GM18505 (cell line): ENCODE data around the gene AOC3.
"Not testable (repeated sequence)": the region's sequence is repeated elsewhere in the genome, so short reads cannot be mapped to it uniquely, and the experiment has no call there.

Experiments
- ATAC-seq: cut with Tn5 transposase; IDR thresholded peaks from one replicate; pipeline ENCODE4 v1.9.1; 2021; ENCODE audit not compliant: unreplicated experiment
- POLR2A ChIP-seq: IDR thresholded peaks from 4 replicates; pipeline ENCODE4 v1.6.1; 2011; ENCODE audit warnings: borderline replicate concordance; ENCODE audit not compliant: insufficient read depth, insufficient read length; ENCODE audit errors: extremely low read depth

The AOC3 gene

DNA sequence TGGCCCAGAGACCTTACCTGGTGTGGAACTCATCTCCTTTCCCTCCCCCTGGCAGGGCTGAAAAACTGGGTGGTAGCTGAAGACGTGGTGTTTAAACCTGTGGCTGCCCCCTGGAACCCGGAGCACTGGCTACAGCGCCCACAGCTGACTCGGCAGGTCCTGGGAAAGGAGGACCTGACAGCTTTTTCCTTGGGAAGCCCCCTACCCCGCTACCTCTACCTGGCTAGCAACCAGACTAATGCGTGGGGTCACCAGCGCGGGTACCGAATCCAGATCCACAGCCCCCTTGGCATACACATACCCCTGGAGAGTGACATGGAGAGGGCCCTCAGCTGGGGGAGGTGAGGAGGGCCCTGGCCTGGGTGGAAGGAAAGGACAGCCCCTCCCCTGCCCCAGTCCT lies 2.0 kb upstream of the AOC3 start:
- ATAC-seq: no peak
- TF ChIP-seq POLR2A: no peak

DNA sequence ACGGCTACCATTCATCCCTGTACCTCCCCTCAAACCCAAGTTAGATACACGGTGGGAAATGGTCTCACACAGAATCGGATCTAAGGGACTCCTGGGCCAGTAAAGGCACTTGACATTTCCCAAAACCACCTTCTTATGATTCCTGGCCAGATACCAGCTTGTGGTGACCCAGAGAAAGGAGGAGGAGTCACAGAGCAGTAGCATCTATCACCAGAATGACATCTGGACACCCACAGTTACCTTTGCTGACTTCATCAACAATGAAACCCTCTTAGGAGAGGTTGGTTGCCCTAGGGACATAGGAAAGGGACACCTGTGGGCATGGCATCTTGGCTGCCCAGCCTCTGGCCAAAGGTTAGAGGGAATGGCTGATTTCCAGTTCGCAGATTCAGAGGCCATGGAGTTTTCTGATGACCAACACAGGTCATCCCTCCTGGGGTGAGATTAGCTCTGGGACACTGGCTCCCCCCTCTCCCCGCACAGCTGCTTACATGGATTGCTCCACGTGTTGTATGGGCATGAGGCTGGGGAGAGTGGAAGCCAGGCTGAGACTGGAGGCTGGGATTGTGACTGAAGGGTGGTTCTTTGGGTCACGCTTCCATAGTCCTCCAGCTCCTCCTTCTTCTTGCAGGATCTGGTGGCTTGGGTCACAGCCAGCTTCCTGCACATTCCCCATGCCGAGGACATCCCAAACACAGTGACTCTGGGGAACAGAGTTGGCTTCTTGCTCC lies 1.4 kb upstream of the AOC3 start:
- no peak for TF ChIP-seq POLR2A
- ATAC-seq: no peak

DNA sequence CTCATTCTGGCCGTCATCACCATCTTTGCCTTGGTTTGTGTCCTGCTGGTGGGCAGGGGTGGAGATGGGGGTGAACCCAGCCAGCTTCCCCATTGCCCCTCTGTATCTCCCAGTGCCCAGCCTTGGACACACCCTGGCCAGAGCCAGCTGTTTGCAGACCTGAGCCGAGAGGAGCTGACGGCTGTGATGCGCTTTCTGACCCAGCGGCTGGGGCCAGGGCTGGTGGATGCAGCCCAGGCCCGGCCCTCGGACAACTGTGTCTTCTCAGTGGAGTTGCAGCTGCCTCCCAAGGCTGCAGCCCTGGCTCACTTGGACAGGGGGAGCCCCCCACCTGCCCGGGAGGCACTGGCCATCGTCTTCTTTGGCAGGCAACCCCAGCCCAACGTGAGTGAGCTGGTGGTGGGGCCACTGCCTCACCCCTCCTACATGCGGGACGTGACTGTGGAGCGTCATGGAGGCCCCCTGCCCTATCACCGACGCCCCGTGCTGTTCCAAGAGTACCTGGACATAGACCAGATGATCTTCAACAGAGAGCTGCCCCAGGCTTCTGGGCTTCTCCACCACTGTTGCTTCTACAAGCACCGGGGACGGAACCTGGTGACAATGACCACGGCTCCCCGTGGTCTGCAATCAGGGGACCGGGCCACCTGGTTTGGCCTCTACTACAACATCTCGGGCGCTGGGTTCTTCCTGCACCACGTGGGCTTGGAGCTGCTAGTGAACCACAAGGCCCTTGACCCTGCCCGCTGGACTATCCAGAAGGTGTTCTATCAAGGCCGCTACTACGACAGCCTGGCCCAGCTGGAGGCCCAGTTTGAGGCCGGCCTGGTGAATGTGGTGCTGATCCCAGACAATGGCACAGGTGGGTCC lies 607 bp downstream of the AOC3 start:
- ATAC-seq: not testable (repeated sequence)

DNA sequence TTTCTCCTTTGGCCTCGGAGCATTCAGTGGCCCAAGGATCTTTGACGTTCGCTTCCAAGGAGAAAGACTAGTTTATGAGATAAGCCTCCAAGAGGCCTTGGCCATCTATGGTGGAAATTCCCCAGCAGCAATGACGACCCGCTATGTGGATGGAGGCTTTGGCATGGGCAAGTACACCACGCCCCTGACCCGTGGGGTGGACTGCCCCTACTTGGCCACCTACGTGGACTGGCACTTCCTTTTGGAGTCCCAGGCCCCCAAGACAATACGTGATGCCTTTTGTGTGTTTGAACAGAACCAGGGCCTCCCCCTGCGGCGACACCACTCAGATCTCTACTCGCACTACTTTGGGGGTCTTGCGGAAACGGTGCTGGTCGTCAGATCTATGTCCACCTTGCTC lies 1.4 kb downstream of the AOC3 start:
- ATAC-seq: no peak

DNA sequence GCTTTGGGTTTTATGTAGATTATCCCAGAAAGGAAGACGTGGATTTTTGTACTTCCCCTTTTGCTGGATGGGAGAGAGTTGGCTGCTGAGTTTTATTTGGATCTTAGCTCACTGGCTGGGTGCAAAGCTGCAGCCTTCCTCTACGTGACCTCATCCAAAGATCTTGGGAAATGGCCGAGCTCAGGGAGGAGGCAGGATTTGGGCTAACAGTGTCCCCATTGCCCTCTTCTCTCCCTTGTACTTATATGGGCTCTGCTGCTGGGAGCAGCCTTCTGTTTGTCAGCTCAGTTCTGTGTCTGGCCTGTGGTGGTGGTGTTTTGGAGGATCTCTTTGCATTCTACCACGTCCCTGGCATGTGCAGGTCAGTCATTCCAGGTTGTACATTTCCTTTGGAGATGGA lies 2.0 kb downstream of the AOC3 start:
- no peak for TF ChIP-seq POLR2A

More for the DNA sequence above, 1.4 kb downstream of the AOC3 start:
- no peak for TF ChIP-seq POLR2A

DNA sequence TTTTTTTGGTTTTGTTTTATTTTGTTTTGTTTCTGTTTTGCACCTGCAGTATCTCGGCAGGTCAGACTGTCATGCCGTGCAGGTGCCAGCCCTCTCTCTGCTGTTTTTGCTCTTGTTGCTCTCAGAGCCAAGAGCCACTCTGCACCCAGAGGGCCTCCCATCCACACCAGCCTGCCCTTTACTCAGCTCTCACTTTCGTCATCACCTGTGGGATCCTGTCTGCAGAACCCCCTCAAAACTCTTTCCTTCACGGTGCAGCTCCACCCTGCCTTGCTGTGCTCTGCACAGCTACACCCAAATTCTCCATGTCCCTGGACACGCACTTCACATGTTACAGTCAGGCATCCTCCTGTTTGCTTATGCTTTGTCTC lies 2.6 kb downstream of the AOC3 start:
- TF ChIP-seq POLR2A: no peak
- no peak for ATAC-seq

More for the DNA sequence above, 2.0 kb downstream of the AOC3 start:
- ATAC-seq: no peak

DNA sequence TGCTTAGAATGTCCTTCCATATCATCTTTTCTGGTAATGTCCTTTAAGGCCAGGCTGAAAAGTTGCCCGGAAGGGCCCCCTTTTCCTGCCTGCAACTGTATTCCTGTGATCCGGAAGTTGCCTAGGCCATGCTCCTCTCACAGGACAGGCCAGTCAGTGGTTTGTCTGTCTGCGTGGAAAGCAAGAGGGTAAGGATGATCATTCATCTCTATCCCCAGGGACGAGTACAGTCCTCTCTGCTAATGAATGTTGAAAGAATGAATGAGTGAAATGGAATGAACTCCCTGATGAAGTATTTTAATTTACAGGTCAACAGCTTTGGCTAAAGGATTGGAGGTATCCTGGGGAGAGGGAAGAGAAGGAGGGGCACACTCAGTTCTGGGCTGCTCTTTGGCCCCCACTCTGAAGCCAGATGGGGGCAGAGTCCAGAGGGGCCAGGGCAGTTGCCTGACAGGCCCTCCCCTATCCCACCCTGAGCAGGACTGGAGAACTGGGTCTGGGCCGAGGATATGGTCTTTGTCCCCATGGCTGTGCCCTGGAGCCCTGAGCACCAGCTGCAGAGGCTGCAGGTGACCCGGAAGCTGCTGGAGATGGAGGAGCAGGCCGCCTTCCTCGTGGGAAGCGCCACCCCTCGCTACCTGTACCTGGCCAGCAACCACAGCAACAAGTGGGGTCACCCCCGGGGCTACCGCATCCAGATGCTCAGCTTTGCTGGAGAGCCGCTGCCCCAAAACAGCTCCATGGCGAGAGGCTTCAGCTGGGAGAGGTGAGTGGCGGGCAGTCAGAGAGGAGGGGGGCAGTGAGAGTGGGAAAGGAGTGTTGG lies 3.2 kb downstream of the AOC3 start:
- TF ChIP-seq POLR2A: no peak
- no peak for ATAC-seq

DNA sequence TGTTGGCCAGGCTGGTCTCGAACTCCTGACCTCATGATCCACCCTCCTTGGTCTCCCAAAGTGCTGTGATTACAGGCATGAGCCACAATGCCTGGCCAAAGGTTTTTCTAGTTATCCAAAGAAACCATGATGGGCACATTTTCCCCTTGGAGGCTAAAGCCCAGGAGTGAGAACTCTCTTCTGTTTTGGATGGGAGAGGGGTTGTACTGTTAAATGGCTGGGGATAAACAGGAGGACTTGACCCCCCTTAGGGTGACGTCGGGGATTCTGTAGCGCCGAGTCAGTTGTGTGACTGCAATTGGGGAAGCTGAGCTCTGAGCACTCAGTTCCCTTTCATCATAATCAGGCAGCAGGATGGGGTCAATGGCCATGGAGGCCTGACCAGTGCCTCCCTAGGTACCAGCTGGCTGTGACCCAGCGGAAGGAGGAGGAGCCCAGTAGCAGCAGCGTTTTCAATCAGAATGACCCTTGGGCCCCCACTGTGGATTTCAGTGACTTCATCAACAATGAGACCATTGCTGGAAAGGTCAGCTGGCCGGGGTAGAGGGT lies 4.1 kb downstream of the AOC3 start:
- no peak for TF ChIP-seq POLR2A

DNA sequence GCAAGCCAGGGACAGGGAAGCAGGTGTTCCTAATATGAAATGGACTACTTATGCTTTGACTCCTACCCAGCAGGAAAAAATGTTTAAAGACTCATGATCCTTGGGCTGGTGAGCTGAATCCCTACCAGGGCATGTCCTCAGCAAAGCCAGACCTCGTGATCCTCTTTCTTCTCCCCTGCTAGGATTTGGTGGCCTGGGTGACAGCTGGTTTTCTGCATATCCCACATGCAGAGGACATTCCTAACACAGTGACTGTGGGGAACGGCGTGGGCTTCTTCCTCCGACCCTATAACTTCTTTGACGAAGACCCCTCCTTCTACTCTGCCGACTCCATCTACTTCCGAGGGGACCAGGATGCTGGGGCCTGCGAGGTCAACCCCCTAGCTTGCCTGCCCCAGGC lies 5.1 kb downstream of the AOC3 start:
- not testable (repeated sequence) for ATAC-seq

More for the DNA sequence above, 4.1 kb downstream of the AOC3 start:
- ATAC-seq: no peak

DNA sequence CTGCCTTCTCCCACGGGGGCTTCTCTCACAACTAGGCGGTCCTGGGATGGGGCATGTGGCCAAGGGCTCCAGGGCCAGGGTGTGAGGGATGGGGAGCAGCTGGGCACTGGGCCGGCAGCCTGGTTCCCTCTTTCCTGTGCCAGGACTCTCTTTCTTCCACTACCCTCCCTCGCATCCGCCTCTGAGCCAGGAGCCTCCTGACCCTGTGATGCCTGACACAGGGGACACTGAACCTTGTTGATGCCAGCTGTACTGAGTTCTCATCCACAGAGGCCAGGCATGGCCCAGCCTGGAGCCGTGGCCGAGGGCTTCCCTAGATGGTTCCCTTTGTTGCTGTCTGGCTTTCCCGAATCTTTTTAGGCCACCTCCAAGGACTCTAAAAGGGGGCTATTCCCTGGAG lies 5.5 kb downstream of the AOC3 start:
- not testable (repeated sequence) for ATAC-seq

DNA sequence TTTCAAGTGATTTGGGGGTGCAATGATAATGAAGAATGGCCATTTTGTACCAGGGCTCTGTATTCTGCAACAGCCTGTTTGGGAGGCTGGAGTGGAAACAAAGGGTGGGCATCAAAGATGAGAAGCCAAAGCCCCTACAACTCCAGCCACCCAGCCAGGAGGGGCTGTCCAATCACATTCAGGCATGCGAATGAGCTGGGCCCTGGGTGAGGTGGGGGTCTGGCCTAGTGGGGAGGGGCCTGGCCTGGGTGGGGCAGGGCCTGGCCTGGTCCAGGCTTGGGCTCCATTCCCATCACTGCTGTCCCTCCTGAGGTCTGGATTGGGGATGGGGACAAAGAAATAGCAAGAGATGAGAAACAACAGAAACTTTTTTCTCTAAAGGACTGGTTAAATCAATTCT lies 6.4 kb downstream of the AOC3 start:
- no peak for ATAC-seq
- TF ChIP-seq POLR2A: no peak

DNA sequence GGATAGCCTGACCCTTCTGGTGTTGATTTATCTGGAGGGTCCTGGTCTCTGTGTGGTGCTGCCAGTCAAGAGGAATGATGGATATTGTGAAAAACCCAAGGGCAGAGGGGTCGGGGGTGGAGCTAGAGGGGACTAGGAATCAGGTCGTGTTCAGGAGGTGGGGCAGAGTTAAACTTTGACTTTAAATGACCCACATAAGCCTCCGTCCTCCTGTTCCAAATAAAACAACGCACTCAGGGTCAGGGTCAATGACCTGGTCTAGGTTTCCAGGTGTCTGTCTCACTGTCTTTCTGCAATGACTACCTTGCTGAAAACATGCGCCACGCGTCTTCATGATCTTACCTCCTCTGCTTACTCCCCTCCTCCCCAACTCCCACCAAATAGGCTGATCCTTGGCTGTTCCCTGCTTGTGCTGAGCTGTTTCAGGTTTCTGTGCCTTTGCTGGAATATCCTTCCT lies 14.7 kb downstream of the AOC3 start:
- ATAC-seq: no peak
- TF ChIP-seq POLR2A: no peak

DNA sequence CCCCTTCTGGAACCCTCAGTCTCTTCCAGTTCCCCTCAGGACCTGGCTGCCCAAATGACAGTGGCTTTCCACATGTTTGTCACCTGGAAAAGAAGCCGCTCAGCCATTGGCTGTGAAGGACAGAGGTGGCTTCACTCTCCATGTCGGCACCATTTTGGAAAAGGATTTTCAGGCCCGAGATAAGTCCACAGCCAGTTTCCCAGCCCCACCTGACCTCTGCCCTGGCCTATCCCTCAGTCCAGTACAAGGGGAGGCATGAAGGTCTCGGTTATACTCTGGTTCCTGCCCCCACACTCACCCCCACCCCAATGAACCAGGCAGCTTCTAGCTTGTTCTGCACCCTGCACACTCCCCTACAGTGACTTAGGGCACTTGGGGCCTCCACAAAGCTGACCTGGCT lies 15.2 kb downstream of the AOC3 start:
- no peak for TF ChIP-seq POLR2A
- no peak for ATAC-seq
